DND-41 (cell line): ENCODE measurements around the gene EFCAB10.
A peak's percentile ranks its signal among the peaks of the same experiment; 100 is the strongest.

Experiments used
- ATAC-seq: fragments of 200-7000 bp; cut with Tn5 transposase; 3 replicates; pipeline ENCODE4 v1.9.1; 2021; ENCODE audit warnings: low read depth; ENCODE audit not compliant: insufficient read depth
- DNase-seq: peaks from one replicate; pipeline ENCODE4 v3.0.0-alpha.2; 2020
- H2AFZ ChIP-seq: 2 replicates; pipeline ENCODE4 v1.6.0; 2012; ENCODE audit warnings: low read depth, low read length
- H3K27ac ChIP-seq: 2 replicates; pipeline ENCODE4 v1.5.1; 2012; ENCODE audit warnings: low read length, inconsistent platforms
- H3K27me3 ChIP-seq: fragments of 200-600 bp; sonication (generic); 2 replicates; pipeline ENCODE4 v1.6.0; 2012; ENCODE audit warnings: low read length, mild to moderate bottlenecking, inconsistent platforms; ENCODE audit not compliant: insufficient read depth, poor library complexity
- H3K36me3 ChIP-seq: 2 replicates; pipeline ENCODE4 v1.5.1; 2012; ENCODE audit warnings: low read length, inconsistent platforms; ENCODE audit not compliant: insufficient read depth
- H3K4me1 ChIP-seq: 2 replicates; pipeline ENCODE4 v1.5.1; 2012; ENCODE audit warnings: mild to moderate bottlenecking, low read length; ENCODE audit not compliant: insufficient read depth
- H3K4me2 ChIP-seq: 2 replicates; pipeline ENCODE4 v1.6.0; 2012; ENCODE audit warnings: mild to moderate bottlenecking, moderate library complexity, low read length, inconsistent platforms; ENCODE audit not compliant: insufficient read depth
- H3K4me3 ChIP-seq, 2 experiments: fragments of 200-600 bp in 1 of 2; shearing (Covaris generic) in 1 of 2; 2 replicates each; pipeline ENCODE4 v1.5.1; 2012 to 2016; ENCODE audit warnings: inconsistent platforms in 2 of 2, low read length in 2 of 2, mild to moderate bottlenecking in 2 of 2, low read depth in 1 of 2, moderate library complexity in 1 of 2
- H3K79me2 ChIP-seq: 2 replicates; pipeline ENCODE4 v1.6.0; 2012; ENCODE audit warnings: low read length, inconsistent platforms; ENCODE audit not compliant: insufficient read depth
- H3K9ac ChIP-seq: 2 replicates; pipeline ENCODE4 v1.6.0; 2012; ENCODE audit warnings: low read depth, mild to moderate bottlenecking, inconsistent platforms, low read length, moderate library complexity
- H3K9me3 ChIP-seq: 2 replicates; pipeline ENCODE4 v1.5.1; 2012; ENCODE audit warnings: low read length, moderate library complexity, mild to moderate bottlenecking, inconsistent platforms; ENCODE audit not compliant: insufficient read depth, severe bottlenecking
- H4K20me1 ChIP-seq: 2 replicates; pipeline ENCODE4 v1.6.0; 2012; ENCODE audit warnings: low read length; ENCODE audit not compliant: insufficient read depth
- EZH2 ChIP-seq: IDR thresholded peaks from 3 replicates; pipeline ENCODE4 v1.6.1; 2012; ENCODE audit warnings: borderline replicate concordance, low read depth, mild to moderate bottlenecking, moderate library complexity, low read length, inconsistent platforms; ENCODE audit not compliant: severe bottlenecking
- TF ChIP-seq, protein P1 (sequence below): IDR thresholded peaks from 2 replicates; pipeline ENCODE4 v1.5.1; 2012; ENCODE audit warnings: borderline replicate concordance, low read length, moderate library complexity, mild to moderate bottlenecking; ENCODE audit not compliant: poor library complexity, severe bottlenecking; ENCODE audit errors: extremely low read depth

Gene EFCAB10

DNA sequence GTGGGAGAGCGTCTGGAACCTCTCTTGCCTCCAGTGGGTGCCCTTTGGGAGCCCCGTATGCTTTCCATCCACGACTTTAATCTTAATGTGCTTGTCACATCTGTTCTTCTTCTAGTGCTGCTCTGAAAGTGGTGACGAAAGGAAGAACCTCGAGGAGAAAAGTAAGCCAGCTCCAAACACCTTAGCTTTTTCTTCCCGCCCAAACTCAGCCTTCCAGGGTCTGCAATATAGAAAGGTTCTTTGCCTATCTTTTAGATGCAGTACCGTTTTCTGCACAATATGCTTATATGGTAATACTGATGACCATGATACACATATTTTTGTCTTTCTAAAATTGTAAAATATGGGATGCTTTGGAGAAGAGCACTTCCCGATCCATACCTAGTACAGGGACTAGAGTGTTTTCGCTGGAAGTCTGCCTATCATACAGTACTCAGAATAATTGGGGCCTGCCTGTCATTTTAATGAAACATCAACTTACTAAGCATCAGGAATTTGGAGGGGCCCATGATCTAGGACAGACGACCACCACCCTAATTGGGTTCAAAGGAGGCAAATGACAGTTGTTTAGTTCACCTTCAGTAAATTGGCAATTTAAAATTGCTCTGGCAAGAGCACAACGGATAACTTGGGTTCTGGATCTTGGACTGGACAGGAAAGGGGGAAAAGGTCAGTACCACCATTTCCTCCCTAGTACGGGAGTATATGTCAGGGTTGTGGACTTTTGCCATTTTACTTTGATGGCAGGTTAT, 48.4 kb downstream of the EFCAB10 start:
- no peak for ATAC-seq
- Histone ChIP-seq H2AFZ (peak overlapping the region; percentile 99), H3K9ac (peak overlapping the region; percentile 86), H3K9me3 (no peaks in the 10 kb centered on the region), H3K27me3 (no peaks in the 10 kb centered on the region), H3K27ac (peak overlapping the region; percentile 89), H3K4me1 (peaks cover 32% of the 10 kb centered on the region), H4K20me1 (no peaks in the 10 kb centered on the region), H3K4me3 (peak overlapping the region; percentile 84 to 95; a peak in 3 of 4 replicates), H3K79me2 (peaks cover 27% of the 10 kb centered on the region), H3K4me2 (peak overlapping the region; percentile 74), H3K36me3 (peaks cover 25% of the 10 kb centered on the region)
- DNase-seq: no peak
- no peak for TF ChIP-seq EZH2
- TF ChIP-seq, protein P1, sequence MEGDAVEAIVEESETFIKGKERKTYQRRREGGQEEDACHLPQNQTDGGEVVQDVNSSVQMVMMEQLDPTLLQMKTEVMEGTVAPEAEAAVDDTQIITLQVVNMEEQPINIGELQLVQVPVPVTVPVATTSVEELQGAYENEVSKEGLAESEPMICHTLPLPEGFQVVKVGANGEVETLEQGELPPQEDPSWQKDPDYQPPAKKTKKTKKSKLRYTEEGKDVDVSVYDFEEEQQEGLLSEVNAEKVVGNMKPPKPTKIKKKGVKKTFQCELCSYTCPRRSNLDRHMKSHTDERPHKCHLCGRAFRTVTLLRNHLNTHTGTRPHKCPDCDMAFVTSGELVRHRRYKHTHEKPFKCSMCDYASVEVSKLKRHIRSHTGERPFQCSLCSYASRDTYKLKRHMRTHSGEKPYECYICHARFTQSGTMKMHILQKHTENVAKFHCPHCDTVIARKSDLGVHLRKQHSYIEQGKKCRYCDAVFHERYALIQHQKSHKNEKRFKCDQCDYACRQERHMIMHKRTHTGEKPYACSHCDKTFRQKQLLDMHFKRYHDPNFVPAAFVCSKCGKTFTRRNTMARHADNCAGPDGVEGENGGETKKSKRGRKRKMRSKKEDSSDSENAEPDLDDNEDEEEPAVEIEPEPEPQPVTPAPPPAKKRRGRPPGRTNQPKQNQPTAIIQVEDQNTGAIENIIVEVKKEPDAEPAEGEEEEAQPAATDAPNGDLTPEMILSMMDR: no peak

DNA sequence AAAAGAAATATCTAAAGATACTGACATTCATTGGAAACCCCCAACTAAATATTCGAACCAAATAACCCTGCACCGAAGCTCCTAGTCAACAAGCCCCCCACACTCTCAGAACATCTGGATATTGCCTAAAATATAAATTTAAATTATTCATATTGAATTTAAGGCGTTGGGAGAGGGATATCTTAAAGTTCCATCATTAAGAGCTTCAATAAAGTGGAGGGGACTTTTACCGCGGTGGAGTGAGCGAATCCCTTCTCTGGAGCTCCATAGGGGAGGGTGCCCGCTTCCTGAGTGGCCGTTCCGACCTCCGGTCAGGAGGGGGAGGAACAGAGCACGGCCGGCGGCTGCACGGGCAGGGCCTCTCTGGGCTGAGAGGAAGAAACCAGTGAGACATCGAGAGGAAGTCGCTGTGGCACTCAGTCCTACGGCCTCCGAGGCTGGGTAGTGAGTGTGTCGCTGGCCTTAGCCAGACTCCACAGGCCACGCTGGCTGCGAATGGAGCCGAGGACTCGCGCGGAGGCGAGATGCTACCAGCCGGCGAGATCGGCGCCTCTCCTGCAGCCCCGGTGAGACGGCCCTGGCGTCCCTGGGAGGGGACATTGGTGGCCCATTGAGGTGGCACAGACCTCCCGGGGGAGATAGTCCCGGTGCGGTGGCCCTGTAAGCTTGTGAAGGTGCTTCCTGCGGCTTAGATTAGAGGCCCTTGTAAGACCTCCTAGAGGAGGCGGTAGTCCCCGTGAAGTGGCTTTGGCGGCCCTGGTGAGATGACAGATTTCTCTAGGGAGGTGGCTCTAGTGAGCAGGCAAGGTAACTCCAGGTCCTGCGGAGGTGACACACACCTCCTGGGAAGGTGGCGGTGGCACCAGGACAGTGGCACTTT, 49.3 kb downstream of the EFCAB10 start, which contains the start of gene RINT1:
Gene RINT1, plus strand, starts transcription at position 410 of the 880 bp plus-strand sequence. Its CDS starts 115 bp downstream, at position 525.
- Histone ChIP-seq H3K4me2 (peak within 1 kb of the TSS; percentile 74), H3K4me1 (peaks cover 32% of the 10 kb centered on the region), H3K9me3 (no peaks in the 10 kb centered on the region), H3K27ac (peak within 1 kb of the TSS; percentile 89), H4K20me1 (no peaks in the 10 kb centered on the region), H3K27me3 (no peaks in the 10 kb centered on the region), H3K9ac (peak within 1 kb of the TSS; percentile 86), H3K36me3 (peaks cover 19% of the 10 kb centered on the region), H3K79me2 (peaks cover 27% of the 10 kb centered on the region), H3K4me3 (peak within 1 kb of the TSS; percentile 84 to 95), H2AFZ (peak within 1 kb of the TSS; percentile 99)
- DNase-seq (peak; percentile 94), ATAC-seq (peak; percentile 97)
- TF ChIP-seq, protein P1: peak; percentile 95
- TF ChIP-seq EZH2: no peak

DNA sequence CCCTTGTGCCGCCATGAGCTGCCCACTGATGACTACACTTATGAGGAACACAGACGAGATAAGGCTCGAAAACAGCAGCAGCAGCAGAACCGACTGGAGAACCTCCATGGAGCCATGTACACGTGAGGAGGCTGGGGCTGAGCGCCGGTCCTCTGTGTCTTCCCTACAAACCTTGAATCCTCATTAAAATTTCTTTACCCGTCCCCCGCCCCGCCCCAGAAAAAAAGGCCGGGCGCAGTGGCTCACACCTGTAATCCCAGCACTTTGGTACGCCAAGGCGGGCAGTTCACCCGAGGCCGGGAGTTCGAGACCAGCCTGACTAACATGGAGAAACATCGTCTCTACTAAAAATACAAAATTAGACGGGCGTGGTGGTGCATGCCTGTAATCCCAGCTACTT, 50.7 kb downstream of the EFCAB10 start:
- Histone ChIP-seq H3K4me2 (peak overlapping the region; percentile 74), H3K4me3 (peak overlapping the region in 1 of 2 experiments; percentile 95; a peak in 2 of 4 replicates), H2AFZ (peak overlapping the region; percentile 99), H3K79me2 (peaks cover 27% of the 10 kb centered on the region), H3K27ac (no peak overlapping the region), H3K9ac (peak overlapping the region; percentile 86), H4K20me1 (no peaks in the 10 kb centered on the region), H3K36me3 (peaks cover 11% of the 10 kb centered on the region), H3K27me3 (no peaks in the 10 kb centered on the region), H3K9me3 (no peaks in the 10 kb centered on the region), H3K4me1 (peaks cover 32% of the 10 kb centered on the region)
- no peak for TF ChIP-seq EZH2
- TF ChIP-seq, protein P1: no peak
- no peak for ATAC-seq
- DNase-seq: no peak
